GM23338 (cell line): ENCODE measurements around the gene POU2AF3. TPM values are rescaled to one million over a fixed set of nuclear protein-coding genes. Genes with fewer than 3 reads are reported as not detected.

Experiments used
- ATAC-seq: fragments of 200-7000 bp; cut with Tn5 transposase; 3 replicates; pipeline ENCODE4 v1.9.1; 2020
- DNase-seq: peaks from one replicate; pipeline ENCODE4 v3.0.0-alpha.2; 2015; ENCODE audit warnings: low spot score
- H2AFZ ChIP-seq: fragments of 200-600 bp; sonication (generic); 2 replicates; pipeline ENCODE4 v1.8.0; 2016; ENCODE audit warnings: antibody characterized with exemption, mild to moderate bottlenecking, moderate library complexity
- H3F3A ChIP-seq: fragments of 200-600 bp; sonication (generic); replicated peaks from 2 replicates; pipeline ENCODE4 v1.8.0; 2017; ENCODE audit warnings: antibody characterized with exemption, mixed run types, low read depth
- H3K27ac ChIP-seq: fragments of 200-600 bp; sonication (generic); 2 replicates; pipeline ENCODE4 v1.6.1; 2016; ENCODE audit warnings: low read depth
- H3K27me3 ChIP-seq: fragments of 200-600 bp; sonication (generic); 2 replicates; pipeline ENCODE4 v1.8.0; 2016; ENCODE audit warnings: mild to moderate bottlenecking, mixed run types, moderate library complexity; ENCODE audit not compliant: insufficient read depth
- H3K36me3 ChIP-seq: fragments of 200-600 bp; sonication (generic); 2 replicates; pipeline ENCODE4 v1.8.0; 2016; ENCODE audit warnings: mild to moderate bottlenecking; ENCODE audit not compliant: insufficient read depth
- H3K4me1 ChIP-seq: fragments of 200-600 bp; sonication (generic); 2 replicates; pipeline ENCODE4 v1.8.0; 2016; ENCODE audit warnings: mild to moderate bottlenecking, moderate library complexity; ENCODE audit not compliant: insufficient read depth
- H3K4me2 ChIP-seq: fragments of 200-600 bp; sonication (generic); 2 replicates; pipeline ENCODE4 v1.7.1; 2017; ENCODE audit warnings: mixed run types
- H3K4me3 ChIP-seq: fragments of 200-600 bp; sonication (generic); 2 replicates; pipeline ENCODE4 v1.6.1; 2016; ENCODE audit warnings: mixed run types
- H3K79me2 ChIP-seq: fragments of 200-600 bp; sonication (generic); replicated peaks from 2 replicates; pipeline ENCODE4 v1.8.0; 2017; ENCODE audit warnings: mild to moderate bottlenecking; ENCODE audit not compliant: insufficient read depth
- H3K9me2 ChIP-seq: fragments of 200-600 bp; sonication (generic); 2 replicates; pipeline ENCODE4 v1.8.0; 2017; ENCODE audit not compliant: insufficient read depth
- H4K20me1 ChIP-seq: fragments of 200-600 bp; sonication (generic); replicated peaks from 2 replicates; pipeline ENCODE4 v1.8.0; 2017; ENCODE audit warnings: mild to moderate bottlenecking; ENCODE audit not compliant: insufficient read depth
- H3K27ac Mint-ChIP-seq: 2 replicates; pipeline ENCODE4 v1.8.0; 2020; ENCODE audit warnings: inconsistent platforms, mild to moderate bottlenecking, moderate library complexity, mixed read lengths
- H3K27me3 Mint-ChIP-seq: 3 replicates; pipeline ENCODE4 v1.8.0; 2022; ENCODE audit warnings: low read depth, mild to moderate bottlenecking, moderate library complexity, mixed read lengths, inconsistent platforms; ENCODE audit not compliant: insufficient read depth, poor library complexity
- H3K36me3 Mint-ChIP-seq: 3 replicates; pipeline ENCODE4 v1.8.0; 2021; ENCODE audit warnings: low read depth, mild to moderate bottlenecking, inconsistent platforms, moderate library complexity, mixed read lengths
- H3K4me1 Mint-ChIP-seq: 3 replicates; pipeline ENCODE4 v1.8.0; 2020; ENCODE audit warnings: mild to moderate bottlenecking, inconsistent platforms, mixed read lengths
- H3K4me3 Mint-ChIP-seq: 3 replicates; pipeline ENCODE4 v1.8.0; 2021; ENCODE audit warnings: moderate library complexity, mild to moderate bottlenecking, inconsistent platforms, mixed read lengths
- H3K9me3 Mint-ChIP-seq: 3 replicates; pipeline ENCODE4 v1.8.0; 2020; ENCODE audit warnings: moderate library complexity, mild to moderate bottlenecking, inconsistent platforms, mixed read lengths
- CREB1 ChIP-seq: fragments of 250-450 bp; sonication (Bioruptor Pico); IDR thresholded peaks from 2 replicates; pipeline ENCODE4 v1.5.0; 2020; ENCODE audit warnings: low read depth, mild to moderate bottlenecking, moderate library complexity
- CTCF ChIP-seq, 2 experiments: fragments of 200-600 bp in 1 of 2; sonication (generic) in 1 of 2; conservative IDR thresholded peaks; 2 replicates each; pipeline versions ENCODE4 v1.5.1 to v1.6.1; 2016 to 2017; ENCODE audit warnings: antibody characterized with exemption in 2 of 2, low read depth in 2 of 2, mild to moderate bottlenecking in 2 of 2, moderate library complexity in 1 of 2
- ETS1 ChIP-seq: IDR thresholded peaks from 2 replicates; pipeline ENCODE4 v1.6.1; 2016; ENCODE audit warnings: antibody characterized with exemption
- EZH2 ChIP-seq: fragments of 200-600 bp; sonication (generic); IDR thresholded peaks from one replicate; pipeline ENCODE4 v1.8.0; 2017; ENCODE audit warnings: antibody characterized with exemption, mild to moderate bottlenecking, low read depth; ENCODE audit not compliant: unreplicated experiment
- EZH2phosphoT487 ChIP-seq: fragments of 200-600 bp; sonication (generic); IDR thresholded peaks from one replicate; pipeline ENCODE4 v1.8.1; 2018; ENCODE audit warnings: antibody characterized with exemption; ENCODE audit not compliant: unreplicated experiment
- JUNB ChIP-seq: IDR thresholded peaks from one replicate; pipeline ENCODE4 v1.6.1; 2016; ENCODE audit warnings: antibody characterized with exemption; ENCODE audit not compliant: unreplicated experiment
- STAT1 ChIP-seq: IDR thresholded peaks from one replicate; pipeline ENCODE4 v1.6.1; 2016; ENCODE audit warnings: antibody characterized with exemption; ENCODE audit not compliant: unreplicated experiment
- ZNF114 ChIP-seq: fragments of 250-450 bp; sonication (Bioruptor Pico); IDR thresholded peaks from 2 replicates; pipeline ENCODE4 v1.5.0; 2020; ENCODE audit warnings: mild to moderate bottlenecking, moderate library complexity
- ZNF331 ChIP-seq: fragments of 250-450 bp; sonication (Bioruptor Pico); IDR thresholded peaks from 2 replicates; pipeline ENCODE4 v1.5.0; 2020; ENCODE audit warnings: low read depth, mild to moderate bottlenecking, moderate library complexity
- polyA plus RNA-seq: library from polyadenylated mRNA; unstranded; fragments of >200 nt; fragmentation: Nextera tagmentation; extraction: Ambion mirVana; gene quantifications from 2 replicates; pipeline ENCODE4 v1.2.1, GENCODE V29; 2016
- total RNA-seq: library from RNA; depleted of rRNA; stranded (reverse); fragments of >200 nt; shearing (Covaris generic); gene quantifications from 2 replicates; pipeline ENCODE4 v1.2.3, GENCODE V29; 2014
- TF ChIP-seq, protein P1 (sequence below): fragments of 250-450 bp; sonication (Bioruptor Pico); IDR thresholded peaks from 2 replicates; pipeline ENCODE4 v1.5.0; 2020; ENCODE audit warnings: mild to moderate bottlenecking, moderate library complexity
- TF ChIP-seq, protein P2 (sequence below): IDR thresholded peaks from one replicate; pipeline ENCODE4 v1.6.1; 2018; ENCODE audit warnings: antibody characterized with exemption; ENCODE audit not compliant: unreplicated experiment

Gene POU2AF3
- total and polyA plus RNA-seq, 2 experiments from 2014 or later, result 2.7 to 3.4 TPM

DNA sequence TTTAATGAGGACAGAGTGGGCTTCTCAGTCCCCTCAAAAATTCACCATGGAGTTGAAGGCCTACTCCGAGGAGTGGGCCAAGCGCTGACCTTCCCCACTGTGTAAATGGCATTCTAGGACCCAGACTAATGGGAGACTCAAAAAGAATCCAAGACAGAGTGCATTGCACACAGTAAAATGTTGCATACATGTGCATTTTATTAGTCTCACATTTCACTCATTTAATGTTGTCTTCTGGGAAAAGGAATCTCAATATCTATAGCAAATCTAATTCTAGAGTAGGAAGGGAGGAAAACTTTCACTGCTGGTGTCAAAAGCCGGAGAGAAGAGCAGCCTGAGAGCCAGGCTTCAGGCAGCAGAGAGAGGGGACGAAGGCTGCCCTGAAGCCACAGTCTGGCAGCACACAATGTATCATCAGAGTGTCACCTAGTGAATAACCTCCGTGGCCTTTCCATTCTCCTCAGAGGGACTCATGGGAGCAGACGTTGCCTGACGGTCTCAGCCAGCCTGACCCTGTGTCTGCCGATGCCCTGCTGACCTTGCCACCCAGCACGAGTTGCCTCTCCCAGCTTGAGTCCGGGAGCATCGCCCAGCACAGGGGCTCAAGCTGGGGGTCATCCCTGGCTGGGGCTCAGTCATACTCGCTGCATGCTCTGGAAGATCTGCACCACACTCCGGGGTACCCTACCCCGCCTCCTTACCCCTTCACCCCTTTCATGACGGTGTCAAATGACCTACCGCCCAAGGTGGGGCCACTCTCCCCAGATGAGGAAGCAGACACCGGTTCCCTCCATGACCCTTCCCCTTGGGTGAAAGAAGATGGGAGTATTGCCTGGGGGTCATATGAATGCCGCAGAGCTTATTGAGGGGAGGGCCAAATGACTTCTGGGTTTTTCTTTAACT, 12.9 kb upstream of the POU2AF3 start (continued):
- TF ChIP-seq ZNF114 (CRISPR knock-in tag) (no peak), STAT1 (no peak), EZH2 (no peak)
- TF ChIP-seq, protein P1, sequence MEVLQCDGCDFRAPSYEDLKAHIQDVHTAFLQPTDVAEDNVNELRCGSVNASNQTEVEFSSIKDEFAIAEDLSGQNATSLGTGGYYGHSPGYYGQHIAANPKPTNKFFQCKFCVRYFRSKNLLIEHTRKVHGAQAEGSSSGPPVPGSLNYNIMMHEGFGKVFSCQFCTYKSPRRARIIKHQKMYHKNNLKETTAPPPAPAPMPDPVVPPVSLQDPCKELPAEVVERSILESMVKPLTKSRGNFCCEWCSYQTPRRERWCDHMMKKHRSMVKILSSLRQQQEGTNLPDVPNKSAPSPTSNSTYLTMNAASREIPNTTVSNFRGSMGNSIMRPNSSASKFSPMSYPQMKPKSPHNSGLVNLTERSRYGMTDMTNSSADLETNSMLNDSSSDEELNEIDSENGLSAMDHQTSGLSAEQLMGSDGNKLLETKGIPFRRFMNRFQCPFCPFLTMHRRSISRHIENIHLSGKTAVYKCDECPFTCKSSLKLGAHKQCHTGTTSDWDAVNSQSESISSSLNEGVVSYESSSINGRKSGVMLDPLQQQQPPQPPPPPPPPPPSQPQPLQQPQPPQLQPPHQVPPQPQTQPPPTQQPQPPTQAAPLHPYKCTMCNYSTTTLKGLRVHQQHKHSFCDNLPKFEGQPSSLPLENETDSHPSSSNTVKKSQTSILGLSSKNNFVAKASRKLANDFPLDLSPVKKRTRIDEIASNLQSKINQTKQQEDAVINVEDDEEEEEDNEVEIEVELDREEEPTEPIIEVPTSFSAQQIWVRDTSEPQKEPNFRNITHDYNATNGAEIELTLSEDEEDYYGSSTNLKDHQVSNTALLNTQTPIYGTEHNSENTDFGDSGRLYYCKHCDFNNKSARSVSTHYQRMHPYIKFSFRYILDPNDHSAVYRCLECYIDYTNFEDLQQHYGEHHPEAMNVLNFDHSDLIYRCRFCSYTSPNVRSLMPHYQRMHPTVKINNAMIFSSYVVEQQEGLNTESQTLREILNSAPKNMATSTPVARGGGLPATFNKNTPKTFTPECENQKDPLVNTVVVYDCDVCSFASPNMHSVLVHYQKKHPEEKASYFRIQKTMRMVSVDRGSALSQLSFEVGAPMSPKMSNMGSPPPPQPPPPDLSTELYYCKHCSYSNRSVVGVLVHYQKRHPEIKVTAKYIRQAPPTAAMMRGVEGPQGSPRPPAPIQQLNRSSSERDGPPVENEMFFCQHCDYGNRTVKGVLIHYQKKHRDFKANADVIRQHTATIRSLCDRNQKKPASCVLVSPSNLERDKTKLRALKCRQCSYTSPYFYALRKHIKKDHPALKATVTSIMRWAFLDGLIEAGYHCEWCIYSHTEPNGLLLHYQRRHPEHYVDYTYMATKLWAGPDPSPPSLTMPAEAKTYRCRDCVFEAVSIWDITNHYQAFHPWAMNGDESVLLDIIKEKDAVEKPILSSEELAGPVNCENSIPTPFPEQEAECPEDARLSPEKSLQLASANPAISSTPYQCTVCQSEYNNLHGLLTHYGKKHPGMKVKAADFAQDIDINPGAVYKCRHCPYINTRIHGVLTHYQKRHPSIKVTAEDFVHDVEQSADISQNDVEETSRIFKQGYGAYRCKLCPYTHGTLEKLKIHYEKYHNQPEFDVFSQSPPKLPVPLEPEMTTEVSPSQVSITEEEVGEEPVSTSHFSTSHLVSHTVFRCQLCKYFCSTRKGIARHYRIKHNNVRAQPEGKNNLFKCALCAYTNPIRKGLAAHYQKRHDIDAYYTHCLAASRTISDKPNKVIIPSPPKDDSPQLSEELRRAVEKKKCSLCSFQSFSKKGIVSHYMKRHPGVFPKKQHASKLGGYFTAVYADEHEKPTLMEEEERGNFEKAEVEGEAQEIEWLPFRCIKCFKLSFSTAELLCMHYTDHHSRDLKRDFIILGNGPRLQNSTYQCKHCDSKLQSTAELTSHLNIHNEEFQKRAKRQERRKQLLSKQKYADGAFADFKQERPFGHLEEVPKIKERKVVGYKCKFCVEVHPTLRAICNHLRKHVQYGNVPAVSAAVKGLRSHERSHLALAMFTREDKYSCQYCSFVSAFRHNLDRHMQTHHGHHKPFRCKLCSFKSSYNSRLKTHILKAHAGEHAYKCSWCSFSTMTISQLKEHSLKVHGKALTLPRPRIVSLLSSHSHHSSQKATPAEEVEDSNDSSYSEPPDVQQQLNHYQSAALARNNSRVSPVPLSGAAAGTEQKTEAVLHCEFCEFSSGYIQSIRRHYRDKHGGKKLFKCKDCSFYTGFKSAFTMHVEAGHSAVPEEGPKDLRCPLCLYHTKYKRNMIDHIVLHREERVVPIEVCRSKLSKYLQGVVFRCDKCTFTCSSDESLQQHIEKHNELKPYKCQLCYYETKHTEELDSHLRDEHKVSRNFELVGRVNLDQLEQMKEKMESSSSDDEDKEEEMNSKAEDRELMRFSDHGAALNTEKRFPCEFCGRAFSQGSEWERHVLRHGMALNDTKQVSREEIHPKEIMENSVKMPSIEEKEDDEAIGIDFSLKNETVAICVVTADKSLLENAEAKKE, result no peak

DNA sequence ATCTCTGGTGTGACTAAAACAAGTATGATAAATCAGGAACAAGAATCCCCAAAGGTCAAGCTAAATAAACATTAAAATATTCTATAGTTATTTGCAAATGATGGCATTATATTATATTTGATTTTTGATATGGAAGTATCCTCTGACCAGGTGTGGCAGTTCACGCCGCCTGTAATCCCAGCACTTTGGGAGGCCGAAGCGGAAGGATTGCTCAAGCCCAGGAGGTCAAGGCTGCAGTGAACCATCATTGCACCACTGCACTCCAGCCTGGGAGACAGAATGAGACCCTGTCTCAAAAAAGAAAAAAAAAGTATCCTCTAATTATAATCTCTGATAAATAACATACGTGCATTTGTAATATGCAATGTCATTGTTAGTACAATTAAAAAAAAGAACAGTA, 6.6 kb upstream of the POU2AF3 start:
- DNase-seq (no peak), ATAC-seq (no peak)
- H3K4me3 Mint-ChIP-seq, result no peak overlapping the region
- H3K9me2 ChIP-seq, result no peaks in the 10 kb centered on the region
- H3K4me3 ChIP-seq, result no peak overlapping the region
- no peaks in the 10 kb centered on the region for H3K36me3 ChIP-seq
- H3K79me2 ChIP-seq, result no peaks in the 10 kb centered on the region
- no peaks in the 10 kb centered on the region for H3K27me3 ChIP-seq
- H3K9me3 Mint-ChIP-seq, result no peaks in the 10 kb centered on the region
- H3K27ac ChIP-seq, result no peak overlapping the region
- no peaks in the 10 kb centered on the region for H3K36me3 Mint-ChIP-seq
- H3K27me3 Mint-ChIP-seq, result peaks cover 3% of the 10 kb centered on the region
- no peaks in the 10 kb centered on the region for H3F3A ChIP-seq
- peaks cover 4% of the 10 kb centered on the region; the same call in 2 of the 3 replicates for H3K4me1 Mint-ChIP-seq
- no peaks in the 10 kb centered on the region for H3K4me1 ChIP-seq
- H3K4me2 ChIP-seq, result no peak overlapping the region
- no peaks in the 10 kb centered on the region for H4K20me1 ChIP-seq
- no peak overlapping the region for H2AFZ ChIP-seq
- H3K27ac Mint-ChIP-seq, result no peak overlapping the region
- TF ChIP-seq ZNF331 (CRISPR knock-in tag) (no peak), CTCF (conservative IDR thresholded peaks at IDR 0.05; ENCODE audit: low read depth in 2 of 2) (no peak), ETS1 (no peak), EZH2phosphoT487 (no peak), ZNF114 (CRISPR knock-in tag) (no peak), CREB1 (CRISPR knock-in tag) (no peak), JUNB (no peak), STAT1 (no peak)
- TF ChIP-seq, protein P2, sequence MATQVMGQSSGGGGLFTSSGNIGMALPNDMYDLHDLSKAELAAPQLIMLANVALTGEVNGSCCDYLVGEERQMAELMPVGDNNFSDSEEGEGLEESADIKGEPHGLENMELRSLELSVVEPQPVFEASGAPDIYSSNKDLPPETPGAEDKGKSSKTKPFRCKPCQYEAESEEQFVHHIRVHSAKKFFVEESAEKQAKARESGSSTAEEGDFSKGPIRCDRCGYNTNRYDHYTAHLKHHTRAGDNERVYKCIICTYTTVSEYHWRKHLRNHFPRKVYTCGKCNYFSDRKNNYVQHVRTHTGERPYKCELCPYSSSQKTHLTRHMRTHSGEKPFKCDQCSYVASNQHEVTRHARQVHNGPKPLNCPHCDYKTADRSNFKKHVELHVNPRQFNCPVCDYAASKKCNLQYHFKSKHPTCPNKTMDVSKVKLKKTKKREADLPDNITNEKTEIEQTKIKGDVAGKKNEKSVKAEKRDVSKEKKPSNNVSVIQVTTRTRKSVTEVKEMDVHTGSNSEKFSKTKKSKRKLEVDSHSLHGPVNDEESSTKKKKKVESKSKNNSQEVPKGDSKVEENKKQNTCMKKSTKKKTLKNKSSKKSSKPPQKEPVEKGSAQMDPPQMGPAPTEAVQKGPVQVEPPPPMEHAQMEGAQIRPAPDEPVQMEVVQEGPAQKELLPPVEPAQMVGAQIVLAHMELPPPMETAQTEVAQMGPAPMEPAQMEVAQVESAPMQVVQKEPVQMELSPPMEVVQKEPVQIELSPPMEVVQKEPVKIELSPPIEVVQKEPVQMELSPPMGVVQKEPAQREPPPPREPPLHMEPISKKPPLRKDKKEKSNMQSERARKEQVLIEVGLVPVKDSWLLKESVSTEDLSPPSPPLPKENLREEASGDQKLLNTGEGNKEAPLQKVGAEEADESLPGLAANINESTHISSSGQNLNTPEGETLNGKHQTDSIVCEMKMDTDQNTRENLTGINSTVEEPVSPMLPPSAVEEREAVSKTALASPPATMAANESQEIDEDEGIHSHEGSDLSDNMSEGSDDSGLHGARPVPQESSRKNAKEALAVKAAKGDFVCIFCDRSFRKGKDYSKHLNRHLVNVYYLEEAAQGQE, result no peak
